Medulla oblongata (tissue), 1 donor: ENCODE data around the gene PMEL.

Source experiments
- DNase-seq: peaks from one replicate; pipeline ENCODE4 v3.0.0-alpha.2; 2015; ENCODE audit errors: extremely low spot score

PMEL gene

DNA sequence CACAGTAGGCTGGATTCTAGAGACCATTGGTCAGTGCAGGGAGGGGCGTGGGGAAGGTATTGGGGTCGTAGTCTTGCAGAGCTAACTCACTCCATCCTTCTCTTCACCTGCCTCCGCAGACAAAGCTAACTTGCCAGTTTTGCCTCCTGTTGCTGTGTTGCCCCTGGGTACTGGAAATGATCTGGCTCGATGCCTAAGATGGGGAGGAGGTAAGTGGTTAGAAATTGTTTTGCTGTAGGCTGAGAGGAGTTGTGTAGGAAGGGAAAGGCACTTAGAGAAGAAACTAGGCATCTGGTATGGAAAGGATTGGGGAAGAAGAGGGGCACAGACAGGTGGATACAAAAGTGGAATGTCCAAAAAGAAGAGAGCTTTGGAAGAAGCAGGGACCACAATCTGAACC is 23.8 kb downstream of the PMEL start:
- DNase-seq: no peak

DNA sequence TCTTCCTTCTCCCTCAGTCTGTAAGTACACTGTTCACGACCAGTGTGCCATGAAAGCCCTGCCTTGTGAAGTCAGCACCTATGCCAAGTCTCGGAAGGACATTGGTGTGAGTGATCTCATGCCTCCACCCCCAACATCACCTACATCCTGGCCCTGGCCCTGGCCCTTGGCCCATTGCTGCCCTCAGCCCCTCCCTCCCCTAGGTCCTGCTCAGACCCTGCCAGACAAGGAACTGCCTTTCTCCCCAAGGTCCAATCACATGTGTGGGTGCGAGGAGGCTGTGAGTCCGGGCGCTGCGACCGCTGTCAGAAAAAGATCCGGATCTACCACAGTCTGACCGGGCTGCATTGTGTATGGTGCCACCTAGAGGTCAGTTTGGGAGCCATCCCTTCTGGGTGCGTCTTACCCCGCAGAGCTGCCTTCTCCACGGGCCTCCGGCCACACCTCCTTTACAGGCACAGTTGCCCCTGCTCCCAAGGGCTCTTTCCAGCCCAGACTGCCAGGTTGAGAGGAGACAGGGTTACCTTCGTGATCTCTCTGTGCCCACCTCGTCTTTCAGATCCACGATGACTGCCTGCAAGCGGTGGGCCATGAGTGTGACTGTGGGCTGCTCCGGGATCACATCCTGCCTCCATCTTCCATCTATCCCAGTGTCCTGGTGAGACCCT is 25.6 kb downstream of the PMEL start:
- DNase-seq: peak; percentile 93

DNA sequence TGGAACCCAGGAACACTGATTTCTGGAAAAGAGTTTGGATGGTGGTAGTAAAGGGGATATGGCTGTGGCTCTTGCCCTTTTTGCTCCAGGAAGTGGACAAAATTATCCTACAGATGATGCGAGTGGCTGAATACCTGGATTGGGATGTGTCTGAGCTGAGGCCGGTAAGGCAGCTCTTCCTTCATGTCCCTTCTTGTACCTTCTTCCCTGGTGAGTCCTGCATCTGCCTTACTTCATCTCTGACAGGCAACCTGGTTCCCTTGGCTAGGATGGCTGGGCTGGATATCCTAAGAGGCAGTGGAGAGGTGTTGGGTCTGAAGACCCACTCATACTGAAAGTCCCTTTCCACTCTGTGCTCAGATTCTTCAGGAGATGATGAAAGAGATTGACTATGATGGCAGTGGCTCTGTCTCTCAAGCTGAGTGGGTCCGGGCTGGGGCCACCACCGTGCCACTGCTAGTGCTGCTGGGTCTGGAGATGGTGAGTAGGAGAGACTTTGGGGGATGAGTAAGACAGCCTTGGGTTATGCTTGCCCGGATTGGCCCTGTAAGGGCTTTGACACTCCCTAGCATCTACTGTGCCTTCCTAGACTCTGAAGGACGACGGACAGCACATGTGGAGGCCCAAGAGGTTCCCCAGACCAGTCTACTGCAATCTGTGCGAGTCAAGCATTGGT is 26.9 kb downstream of the PMEL start:
- no peak for DNase-seq

DNA sequence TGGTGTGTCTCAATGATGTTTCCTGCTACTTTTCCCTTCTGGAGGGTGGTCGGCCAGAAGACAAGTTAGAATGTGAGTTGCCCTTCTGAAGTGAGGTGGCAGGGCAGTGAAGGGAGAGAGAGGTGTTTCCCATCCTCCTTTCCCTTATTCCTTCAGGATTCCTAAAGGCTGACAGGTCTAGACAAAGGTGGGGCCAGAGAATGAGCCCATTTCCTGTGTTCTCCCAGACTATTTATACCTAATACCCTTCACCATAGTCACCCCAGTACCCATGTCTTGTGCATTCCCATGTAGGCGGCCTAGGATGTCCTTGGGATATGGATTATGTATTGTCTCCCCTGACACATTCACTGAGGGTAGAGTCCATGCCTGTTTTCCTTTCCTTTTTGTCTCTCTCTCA is 27.9 kb downstream of the PMEL start:
- no peak for DNase-seq

DNA sequence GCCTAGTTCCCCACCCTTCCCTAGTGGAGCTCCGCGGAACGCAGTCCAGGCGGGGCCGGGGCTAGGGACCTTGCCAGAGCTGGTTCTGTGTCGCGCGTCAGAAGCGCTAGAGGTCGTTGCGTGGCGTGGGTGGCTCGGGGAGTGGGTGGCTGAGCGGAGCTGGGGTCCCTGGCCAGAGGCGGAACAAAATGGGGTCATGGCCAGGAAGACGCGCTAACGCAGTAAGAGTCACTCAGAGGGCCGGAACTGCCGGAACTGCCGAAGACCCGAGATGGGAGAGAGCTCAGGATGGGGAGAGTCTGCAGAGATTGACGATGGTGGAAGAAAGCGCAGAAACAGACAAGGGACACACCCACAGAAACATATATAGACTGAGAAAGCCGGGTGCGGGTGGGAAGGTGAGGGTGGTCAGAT is 30.1 kb downstream of the PMEL start:
- no peak for DNase-seq

DNA sequence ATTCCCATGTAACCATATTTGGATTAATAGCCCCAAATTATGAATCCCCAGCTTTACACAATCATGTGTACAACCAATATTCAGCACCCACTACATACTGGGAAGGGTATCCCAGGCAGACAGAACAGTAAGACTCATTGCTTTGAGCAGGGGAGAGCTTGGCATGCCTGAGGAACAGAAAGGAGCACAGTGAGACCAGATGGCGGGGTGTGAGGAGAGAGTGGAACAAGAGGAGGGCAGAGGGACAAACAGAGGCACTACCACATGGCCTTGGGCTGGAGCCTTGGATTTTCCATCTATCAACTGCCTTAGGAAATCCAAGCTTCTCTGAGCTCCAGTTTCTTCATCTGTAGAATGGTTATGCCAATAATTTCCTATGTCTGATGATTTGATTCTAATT is 31.1 kb downstream of the PMEL start:
- no peak for DNase-seq

DNA sequence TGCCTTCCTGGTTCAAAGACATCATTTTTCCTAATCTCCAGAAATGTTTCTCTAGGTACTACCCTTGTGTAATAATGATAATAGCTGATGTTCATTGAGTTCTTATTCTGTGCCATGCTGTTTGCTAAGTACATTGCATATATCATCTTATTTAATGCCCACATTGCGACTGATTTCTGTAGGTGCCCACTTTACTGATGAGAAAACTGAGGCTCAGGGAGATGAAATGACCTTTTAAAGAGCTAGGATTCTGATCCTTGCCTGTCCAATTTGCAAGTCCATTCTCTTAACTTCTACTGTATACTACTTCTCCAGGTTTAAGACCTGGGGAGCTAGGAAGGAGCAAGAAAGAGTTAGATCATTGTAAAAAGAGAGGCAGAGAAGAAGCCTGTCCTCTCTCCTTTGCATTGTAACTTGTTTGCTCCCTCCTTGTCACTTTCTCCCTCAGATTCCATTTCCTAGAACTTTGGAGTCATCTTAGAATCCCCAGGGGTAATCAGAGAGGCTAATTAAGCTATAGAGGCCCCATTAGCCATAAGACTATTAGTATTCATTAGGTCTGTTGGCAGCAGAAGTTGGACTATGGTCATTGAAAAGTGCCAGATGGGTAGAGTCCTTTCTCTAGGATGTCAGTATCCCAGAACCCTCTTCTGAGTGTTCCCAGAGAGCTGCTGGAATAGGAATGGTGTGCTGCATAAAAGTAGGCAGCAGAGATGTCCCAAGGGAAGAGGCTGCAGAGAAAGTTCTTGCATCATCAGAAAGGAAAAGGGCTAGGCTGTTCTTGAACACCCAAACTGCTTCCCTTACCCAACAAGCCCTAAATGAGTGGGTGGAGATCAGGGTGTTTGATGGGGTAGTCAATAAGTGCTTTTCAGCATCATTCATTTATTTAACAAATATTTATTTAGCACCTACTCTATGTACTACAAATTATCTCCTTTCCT is 31.8 kb downstream of the PMEL start:
- no peak for DNase-seq

DNA sequence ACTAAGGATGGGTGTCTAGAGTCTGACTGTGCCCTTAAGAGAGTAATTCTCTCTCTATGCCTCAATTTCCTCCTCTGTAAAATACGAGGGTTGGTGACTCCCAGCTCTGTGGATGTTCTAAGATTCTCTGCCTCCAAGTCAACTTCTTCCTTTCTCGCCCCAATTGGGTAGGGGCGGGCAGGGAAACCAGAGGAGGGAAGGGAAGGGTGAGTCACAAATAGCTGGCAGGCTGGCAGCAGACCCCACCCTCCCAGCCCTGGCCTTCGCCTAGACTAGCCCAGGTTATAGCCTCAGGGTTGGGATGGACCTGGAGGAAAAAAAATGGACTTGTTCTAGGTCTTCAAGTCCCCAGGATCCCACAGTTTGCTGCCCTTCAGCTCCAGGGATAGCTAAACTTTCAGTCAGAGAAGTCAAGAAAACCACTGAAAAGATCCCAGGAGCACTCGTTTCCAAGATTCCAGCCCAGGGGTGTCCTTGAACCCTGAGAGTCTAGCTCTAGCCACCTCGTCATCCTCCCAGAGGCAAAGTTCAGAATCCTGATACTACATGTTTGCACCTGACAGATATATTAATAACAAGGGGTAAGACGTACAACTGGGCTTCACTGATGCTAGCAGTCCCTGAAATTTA is 32.6 kb downstream of the PMEL start:
- DNase-seq: no peak

DNA sequence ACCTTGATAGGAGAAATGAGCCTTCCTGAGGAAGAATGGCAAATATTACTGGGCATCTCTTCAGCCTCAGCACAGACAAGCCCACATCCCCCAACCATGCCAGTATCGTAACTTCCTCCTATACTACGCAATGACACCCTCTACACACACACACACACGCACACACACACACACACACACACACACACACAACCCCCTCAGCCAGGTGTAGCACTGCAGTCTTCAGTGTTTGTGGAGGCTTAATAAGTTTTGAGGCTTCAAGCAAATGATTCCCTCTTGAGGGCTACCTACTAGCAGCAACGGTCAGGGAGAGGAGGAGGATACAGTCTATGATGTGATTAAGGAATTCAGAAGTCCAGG is 33.3 kb downstream of the PMEL start:
- DNase-seq: peak; percentile 13

DNA sequence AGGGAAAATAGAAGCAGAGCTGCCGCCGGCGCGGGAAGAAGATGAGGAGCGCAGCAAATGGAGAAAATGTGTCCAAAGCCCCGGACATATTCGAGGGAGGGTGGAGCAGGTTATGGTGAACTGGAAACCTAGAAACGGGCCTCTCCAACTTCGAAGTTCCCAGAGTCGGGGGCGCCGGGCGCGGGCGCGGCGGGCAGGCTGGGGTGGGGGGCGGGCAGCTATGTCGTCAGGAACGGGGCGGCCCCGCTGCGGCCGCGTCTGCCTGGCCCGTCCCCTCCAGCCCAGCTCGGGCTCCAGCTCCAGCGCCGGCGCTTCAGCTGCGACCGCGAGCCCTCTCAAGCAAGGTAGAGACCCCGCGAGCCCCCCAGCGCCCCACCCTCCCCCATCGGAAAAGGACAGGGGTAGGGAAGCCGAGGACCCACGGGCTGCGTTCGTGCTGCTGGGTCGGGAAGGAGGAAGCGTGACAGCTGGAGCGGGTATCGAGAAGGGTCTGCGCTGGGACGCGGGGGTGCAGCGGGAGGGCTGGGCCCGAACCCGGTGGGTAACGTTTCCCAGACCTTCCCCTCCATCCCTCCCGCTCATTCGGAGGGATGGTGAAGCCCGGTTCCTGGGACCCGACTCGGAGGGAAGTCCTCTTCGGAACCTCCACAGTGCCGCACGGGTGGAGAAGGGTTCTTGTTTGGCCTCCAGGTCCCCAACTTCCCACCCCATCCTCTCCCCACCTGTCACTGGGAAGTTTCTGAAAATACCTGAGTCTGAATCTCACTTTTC is 33.9 kb downstream of the PMEL start:
- peak; percentile 43 for DNase-seq

DNA sequence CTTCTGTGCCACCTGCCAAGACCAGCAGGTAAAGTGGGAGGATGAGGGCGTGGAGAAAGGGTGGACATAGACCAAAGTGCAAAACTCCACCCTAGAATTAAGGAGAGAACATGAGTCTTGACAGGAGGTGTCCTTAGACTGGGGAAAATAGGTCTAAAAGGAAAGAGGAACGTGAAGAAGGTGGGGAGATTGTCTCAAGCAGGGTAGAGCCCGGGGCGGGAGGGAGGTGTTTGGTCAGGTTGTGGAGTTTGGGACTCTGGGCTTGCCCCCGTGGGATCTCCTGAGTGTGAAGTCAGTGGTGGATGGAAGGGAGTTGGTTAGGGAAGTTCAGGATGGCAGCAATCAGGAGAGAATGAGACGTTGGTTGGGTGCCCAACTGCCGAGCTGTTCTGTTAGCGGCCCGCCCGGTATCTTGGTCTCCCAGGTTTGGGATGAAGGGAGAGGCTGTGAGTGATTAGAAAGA is 34.5 kb downstream of the PMEL start:
- DNase-seq: no peak

DNA sequence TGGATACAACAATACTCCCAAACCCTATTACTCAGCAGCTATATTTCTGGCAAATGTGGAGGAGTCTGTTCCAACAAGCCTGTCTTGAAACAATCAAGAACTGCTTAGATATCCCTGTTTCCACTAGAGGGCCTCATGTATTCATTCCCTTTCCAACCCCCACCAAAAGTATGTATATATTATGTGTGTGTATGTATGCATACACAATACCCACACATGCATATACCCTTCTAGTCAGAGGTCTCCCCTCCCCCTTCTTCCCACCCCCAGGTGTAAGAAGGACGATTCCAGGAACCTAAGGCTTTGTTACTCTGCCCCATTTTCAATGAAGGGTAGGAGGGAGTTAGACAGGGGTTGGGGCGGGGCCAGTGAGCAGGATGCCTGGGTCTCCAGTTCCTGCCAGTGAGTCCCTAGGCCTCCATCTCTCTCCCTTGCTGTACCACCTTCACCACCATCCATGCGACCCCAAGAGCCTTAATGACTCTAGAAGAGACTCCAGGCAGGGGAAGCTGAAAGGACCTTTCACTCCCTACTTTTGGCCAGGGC is 35.0 kb downstream of the PMEL start, which contains the start of gene DGKA:
Gene DGKA, plus strand, starts transcription at position 392 of the 546 bp plus-strand sequence. CDS start 5,342 bp downstream, outside the sequence.
- DNase-seq: peak; percentile 55

DNA sequence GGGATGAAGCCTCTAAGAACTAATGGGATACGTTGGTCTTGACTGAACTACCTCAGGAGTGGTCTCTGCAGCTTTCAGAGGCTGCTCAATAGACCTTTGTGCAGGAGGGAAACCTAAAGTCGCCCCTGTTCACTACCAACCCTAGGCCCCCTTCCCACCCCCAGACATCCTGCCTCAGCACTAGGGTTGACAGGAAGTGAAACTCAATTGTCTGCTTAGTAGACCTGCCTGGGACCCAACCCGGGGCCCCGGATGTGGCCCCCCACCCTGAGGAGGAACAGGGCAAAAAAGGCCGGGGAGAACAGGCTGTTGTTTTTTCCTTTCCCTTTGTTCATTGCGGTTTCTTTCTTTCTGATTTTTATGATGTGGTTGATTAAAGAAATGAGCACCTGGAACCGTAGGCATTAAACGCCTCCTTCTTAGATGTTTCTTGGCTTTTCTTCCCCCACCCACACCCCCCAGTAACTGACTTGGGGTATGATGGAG is 36.5 kb downstream of the PMEL start:
- DNase-seq: peak; percentile 39

DNA sequence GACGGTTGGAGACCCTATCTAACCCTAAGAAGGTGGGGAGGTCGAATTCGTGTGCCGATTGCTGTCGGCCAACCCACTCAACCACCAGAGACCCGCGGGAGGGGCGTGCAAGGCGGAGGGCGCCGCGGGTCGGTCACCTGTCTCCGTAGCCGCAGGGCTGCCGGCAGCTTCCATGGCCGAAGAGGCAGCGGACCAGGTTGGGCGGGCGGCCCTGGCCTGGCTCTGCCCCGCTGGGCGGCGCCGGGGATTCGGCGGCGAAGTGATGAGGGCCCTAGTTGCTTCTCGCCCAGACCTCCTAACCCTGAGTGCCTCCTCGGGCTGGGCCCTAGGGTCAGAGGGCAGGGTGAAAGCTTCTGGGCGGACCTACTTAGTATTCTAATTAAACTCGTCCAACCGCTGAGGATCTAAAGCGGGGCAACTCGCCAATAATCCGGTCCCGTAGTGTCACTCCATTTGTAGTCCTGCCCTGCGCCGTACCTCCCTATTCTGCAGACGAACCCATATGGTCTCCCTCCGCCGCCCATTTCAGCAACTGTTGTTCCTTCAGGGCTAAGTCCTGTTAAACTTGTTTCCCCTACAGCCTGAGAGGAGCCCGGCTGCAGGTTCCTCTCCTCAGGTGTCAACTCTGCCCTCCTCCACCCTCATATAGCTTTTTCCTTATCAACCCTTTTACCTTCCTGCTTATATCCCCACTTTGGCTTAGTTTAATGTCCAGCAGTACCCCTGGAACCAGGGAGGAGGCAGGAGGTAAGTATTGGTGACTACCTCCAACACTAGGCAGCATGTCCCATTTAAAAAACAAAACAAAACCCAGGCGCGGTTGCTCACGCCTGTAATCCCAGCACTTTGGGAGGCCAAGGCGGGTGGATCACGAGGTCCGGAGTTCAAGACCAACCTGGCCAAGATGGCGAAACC is 38.0 kb downstream of the PMEL start, which contains the start of gene PYM1:
Gene PYM1, minus strand, starts transcription at position 307 of the 915 bp plus-strand sequence. Its CDS starts 133 bp downstream, at position 174.
- peak; percentile 76 for DNase-seq

DNA sequence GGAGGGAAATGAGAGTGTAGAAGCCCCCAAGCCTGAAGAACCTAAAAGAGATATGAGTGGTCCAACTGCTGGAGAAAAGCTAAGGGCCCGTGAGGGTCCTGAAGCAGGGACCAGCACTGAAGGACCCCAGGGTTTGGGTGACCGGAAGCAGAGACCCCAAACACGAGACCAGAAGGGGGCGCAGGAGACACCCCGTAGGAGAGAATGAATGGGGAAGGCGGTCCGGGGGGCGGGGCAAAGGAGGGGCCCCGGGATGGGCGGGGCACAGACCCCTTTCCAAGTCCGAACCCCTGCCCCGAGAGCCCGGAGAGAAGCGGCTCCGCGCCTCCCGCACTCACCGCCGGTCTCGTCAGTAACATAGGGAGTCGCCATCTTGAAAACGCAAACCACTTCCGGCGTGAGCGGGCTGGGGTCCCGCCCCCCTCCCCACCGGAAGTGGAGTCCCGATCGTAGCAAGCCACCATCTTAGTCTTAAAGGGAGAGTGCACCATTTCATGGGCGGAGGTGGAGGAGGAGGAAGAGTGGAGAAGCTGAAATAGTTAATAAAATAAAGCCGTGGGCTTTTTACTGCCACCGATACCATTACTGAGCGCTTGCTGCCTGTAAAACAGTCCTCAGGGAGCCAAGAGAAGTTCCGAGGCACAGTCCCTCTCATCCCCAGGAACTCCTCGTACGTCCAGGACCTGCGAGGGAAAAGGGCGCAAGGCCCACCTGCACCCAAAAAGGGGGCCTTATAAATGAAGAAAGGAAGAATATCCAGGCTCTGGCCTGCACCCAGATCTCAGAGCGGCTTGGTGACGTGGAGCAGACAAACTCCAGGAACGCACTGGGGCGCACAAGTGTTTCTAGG is 38.9 kb downstream of the PMEL start:
- peak; percentile 93 for DNase-seq

DNA sequence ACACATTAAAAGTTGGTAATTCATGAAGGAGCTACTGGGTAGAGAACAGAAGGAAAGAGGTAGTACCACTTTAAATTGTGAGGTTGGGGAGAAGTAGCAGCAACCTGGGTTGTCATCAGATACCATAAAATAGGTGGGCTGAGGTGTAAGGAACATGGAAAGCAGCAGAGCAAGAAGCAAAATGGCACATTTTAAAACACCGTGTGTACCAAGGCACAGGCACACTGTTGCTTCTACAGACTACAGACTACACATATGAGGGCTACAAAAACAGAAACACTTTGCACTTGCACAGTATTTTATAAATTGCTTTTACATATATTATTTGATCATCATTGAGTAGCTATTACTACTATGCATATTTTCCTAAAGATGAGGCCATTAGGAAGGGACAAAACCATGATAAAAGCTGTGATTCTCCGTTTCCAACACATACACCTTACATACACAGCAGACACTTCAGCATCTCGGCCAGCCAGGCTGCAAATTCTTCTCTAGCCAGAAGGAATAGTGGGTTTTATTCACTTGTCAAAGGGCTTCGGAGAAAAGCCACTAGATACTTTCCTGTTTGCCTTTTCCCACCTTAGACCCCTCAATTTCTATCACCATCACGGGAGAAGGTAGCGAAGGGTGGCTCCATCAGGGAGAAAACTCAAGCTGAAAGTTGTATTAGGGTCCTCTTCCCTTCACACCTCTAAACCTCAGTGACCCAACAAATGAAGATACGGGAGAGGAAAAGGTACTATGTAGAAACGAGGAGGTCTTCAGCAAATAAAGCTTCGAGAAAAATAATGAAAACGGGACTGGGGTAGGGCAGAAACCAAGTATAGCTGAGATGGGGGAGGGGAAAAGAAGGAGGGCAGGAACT is 39.7 kb downstream of the PMEL start:
- no peak for DNase-seq

DNA sequence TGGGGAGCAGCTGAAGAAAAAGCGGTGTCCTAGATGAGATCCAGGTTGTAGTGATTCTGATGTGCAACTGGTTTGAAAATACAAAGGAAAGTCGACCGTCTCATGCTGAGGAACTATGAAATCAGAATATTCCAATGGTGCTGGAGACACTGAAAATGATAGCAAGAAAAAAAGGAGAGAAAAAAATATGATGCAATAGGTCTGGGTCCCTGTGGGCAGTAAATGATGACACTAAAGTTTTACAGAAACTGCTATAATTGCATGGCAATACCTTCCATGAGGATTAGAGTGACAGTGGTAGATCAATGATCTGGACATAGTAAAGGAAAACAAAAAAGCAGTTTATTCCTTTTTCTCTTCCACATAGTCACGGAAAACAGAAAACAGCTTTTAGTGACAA is 40.5 kb downstream of the PMEL start:
- no peak for DNase-seq
